Hematopoietic multipotent progenitor cell treated with erythropoietin and hydrocortisone succinate and interleukin-3 and kit ligand, for 6 days (in vitro differentiated cells): ENCODE measurements around the gene PLD3.
"Not testable (repeated sequence)": the region's sequence is repeated elsewhere in the genome, so short reads cannot be mapped to it uniquely, and the experiment has no call there.

Source experiments
- DNase-seq: peaks from one replicate; pipeline ENCODE4 v3.0.0-alpha.2; 2015

Gene PLD3

DNA sequence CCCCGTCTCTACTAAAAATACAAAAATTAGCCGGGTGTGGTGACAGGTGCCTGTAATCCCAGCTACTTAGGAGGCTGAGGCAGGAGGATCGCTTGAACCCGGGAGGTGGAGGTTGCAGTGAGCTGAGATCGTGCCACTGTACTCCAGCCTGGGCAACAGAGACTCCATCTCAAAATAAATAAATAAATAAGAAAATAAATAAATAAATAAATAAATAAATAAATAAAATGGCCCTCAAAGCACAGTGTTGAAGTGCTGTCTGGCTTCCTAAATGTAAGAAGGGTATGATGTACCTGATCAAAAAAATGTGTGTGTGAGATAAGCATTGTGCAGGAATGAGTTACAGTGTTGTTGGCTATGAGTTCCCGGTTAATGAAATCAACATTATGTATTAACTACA lies 15.4 kb upstream of the PLD3 start:
- DNase-seq = not testable (repeated sequence)

DNA sequence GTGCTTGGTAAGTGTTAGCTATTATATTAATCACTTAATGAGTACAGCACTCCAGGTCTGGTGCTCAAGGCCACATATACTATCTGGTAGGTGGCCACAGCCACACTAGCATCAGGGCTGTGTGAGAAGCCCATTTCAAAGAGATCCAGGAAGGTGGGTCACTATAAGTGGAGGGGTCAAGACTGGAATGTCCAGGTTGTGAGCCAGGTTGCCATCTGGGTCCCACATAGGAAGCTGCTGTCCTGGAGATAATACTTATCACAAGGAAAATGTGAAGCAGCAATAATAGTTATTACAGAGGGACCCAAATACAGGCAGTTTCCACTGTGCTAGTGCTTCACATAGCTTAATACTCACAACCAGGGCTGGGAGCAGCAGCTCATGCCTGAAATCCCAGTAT lies 13.4 kb upstream of the PLD3 start:
- DNase-seq = no peak

- DNase-seq = peak; percentile 35
Observed at GRCh38 chr19:40335855-40336600, 12.5 kb upstream of the PLD3 start.

DNA sequence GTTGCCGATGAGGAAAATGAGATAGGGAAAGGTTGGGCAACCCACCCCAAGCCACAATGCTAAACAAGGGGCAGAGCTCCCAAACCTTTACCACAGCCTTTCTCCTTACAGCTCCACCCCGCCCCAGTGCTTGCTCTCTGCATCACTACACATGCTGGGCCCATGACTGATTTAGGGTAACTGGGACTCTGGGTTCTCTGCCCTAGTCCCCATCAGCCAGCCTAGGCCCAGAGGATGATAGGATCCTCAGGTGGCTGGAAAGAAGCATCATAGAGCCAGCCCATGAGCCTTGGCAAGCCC lies 11.9 kb upstream of the PLD3 start:
- no peak for DNase-seq

- DNase-seq = no peak
Observed at GRCh38 chr19:40337107-40337506, 11.4 kb upstream of the PLD3 start.

GRCh38 chr19:40337594-40337993 lies 10.9 kb upstream of the PLD3 start:
- DNase-seq = no peak

DNA sequence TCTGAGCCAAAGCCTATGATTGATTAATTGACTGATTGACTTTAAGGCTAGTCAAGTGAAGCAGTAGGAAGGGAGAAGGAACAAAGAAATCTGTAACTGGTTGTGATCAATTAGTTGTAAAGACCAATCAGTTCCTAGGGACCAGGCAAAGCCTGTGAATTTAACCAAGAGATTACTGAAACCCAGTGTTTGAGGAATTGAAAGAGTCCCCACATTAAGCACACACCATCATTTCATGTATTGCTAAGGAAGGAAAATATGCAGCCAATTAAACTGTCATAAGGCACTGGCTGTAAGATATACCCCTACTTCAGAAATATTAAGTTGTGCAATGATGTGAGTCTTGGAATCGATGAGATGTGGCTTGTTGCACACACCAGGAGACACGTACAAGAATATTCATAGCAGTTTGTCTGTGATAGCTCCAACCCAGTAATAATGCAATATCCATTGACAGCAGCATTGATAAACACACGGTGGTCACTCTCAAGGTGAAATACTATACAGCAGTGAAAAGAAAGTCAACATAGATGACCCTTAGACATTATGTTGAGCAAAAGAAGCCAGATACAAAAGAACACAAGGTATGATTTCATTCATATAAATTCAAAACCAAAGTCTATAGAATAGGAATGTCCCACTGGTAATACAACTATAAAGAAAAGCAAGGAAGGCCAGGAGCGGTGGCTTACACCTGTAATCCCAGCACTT lies 9.3 kb upstream of the PLD3 start:
- no peak for DNase-seq

DNA sequence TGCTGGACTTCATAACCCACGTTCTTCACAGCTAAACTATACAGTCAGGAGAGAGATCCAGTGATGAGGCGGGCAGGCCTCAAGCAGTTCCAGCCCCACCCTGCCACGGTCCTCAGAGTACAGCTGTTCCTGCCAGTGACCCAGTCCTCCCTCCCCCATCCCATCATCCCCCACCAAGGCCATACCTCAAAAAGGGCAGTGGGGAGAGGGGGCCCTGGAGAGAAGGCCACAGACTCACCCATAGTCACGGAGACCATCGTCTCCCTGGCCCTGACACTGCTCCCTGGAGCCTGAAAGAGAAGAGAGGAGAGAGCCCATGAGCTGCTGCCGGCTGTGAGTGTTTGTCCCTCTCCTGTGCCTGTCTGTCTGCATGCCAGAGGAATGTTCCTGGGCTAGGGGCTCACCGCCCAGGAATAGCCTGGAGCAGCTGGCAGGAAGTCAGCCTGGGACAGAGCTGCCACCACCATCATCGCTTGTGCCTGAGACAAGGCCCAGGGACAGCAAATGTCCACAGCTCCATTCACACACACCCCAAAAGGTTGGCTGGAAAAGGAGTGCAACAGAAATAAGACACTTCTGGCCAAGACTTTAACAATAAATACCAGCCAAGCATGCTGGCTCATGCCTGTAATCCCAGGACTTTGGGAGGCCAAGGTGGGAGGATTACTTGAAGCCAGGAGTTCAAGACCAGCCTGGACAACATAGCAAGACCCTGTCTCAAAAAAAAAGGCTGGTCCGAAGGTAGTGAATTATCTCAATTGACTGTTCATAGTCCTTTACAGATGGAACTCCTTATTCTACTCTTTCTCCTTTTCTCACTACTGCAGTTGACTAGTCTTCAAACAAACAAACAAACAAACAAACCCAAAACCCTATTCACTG lies 6.7 kb upstream of the PLD3 start:
- no peak for DNase-seq

DNA sequence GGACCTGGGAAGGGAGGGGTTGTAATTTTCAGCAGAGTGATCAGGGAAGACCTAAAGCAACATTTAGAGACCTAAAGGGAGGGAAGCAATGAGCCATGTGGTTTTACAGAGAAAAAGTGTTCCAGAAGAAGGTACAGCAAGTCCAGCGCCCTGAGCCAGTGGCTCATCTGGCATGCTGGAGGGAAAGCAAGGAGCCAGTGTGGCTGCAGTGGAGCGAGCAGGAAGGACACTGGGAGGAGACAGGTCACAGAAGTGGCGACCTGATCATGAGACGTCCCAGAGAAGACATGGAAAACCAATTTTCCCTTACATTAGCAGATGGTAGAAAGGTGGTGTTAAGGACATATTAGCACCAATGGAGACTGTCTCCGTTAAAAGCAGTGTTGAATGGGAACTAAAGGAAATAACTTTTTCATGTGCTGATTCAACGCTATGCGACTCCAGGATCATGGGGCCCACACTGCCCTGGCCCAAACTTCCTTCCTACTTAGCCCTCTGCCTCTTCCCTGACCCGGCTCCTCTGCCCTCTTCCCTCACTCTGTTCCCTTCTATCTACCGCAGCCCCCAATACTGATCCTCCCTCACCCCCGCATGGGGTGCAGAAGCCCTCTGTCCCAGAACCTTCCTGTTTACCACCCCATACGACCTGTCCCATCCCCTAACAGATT lies 5.7 kb upstream of the PLD3 start:
- no peak for DNase-seq

- no peak for DNase-seq
Observed at GRCh38 chr19:40344422-40344821, 4.1 kb upstream of the PLD3 start.

DNA sequence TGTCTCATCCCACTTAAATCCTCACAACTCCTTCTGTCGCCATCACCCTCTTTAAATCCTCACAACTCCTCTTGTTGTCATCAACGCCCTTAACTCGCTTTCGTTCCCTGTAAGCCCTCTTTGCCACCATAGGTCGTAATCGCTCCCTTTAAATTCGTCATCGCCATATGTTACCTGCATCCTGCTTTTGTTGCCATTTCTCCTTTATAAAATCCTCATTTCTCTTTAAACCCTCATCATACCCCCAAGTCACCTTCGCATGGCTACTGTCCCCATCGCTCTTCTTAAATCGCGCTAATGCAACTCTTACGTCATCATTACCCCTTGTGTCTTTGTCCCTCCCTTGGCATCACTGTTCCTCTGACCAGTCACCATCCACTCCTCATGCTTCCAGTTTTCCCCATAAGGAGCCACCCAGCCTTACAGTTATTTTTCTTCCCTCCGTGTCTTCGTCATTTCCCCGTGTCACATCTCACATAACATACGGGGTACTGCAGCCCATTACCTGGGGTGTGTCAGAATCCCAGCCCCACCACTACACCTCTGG lies 539 bp downstream of the PLD3 start:
- peak; percentile 61 for DNase-seq

DNA sequence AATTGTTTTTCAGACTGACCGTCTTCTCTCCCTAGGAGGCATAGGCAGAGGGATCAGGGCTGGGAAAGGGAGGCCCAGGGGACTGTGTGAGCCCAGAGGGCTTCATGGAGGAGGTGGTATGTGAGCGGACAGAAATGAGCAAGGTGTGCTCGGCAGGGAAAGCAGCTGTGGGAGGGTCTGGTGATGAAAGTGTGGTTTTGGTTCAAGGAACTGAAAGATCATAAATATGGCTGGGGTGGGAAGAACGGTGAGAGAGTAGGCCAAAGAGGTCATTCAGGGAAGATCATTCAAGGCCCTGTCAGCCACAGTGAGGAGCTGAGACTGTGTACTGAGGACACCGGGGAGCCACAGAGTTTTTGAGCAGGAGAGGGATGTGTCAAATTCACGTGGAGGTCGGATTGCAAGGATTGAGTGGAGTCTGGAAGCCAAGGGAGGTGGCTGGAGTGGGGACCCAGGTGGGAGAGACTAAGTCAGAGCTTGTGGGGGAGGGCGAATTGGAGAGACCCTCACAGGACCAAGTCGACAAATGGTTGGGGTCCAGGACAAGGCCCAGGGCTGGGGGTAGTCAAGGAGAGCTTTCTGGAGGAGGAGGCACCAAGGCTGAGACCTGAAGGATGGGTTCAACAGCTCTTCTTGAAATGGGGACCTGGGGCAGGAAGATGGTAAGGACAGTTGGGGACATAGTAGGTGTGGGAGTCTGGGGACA lies 7.6 kb downstream of the PLD3 start:
- DNase-seq = no peak

- no peak for DNase-seq
Observed at GRCh38 chr19:40356681-40357595, 8.4 kb downstream of the PLD3 start.

- no peak for DNase-seq
Observed at GRCh38 chr19:40357640-40358039, 9.1 kb downstream of the PLD3 start.

- DNase-seq = peak; percentile 64
Observed at GRCh38 chr19:40358773-40359172, 10.3 kb downstream of the PLD3 start.

DNA sequence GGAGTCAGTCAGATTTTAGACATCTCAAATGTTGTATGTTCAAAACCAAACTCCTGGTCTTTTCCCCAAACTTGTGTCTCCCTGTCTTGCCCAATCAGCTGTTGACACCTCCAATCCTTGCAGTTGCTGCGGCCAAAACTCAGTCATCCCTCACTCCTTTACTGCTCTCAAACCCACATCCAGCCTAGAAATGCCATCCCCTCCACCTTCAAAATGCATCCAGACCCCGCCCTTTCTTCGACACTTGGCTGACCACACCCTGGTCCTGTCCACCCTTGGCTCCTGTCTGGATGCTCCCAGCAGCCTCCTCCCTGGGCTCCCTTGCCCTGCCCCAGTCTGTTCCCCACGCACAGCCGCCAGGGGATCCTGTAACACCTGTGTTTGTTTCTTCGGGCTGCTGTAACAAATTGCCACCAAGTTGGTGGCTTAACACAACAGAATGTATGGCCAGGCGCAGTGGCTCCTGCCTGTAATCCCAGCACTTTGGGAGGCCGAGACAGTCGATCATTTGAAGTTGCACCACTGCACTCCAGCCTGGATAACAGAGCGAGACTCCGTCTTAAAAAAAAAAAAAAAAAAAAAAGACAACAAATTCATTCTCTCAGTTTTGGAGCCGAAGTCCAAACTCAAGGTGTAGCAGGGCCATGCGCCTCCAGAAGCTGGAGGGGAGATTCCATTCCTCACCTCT lies 11.7 kb downstream of the PLD3 start:
- DNase-seq = no peak

DNA sequence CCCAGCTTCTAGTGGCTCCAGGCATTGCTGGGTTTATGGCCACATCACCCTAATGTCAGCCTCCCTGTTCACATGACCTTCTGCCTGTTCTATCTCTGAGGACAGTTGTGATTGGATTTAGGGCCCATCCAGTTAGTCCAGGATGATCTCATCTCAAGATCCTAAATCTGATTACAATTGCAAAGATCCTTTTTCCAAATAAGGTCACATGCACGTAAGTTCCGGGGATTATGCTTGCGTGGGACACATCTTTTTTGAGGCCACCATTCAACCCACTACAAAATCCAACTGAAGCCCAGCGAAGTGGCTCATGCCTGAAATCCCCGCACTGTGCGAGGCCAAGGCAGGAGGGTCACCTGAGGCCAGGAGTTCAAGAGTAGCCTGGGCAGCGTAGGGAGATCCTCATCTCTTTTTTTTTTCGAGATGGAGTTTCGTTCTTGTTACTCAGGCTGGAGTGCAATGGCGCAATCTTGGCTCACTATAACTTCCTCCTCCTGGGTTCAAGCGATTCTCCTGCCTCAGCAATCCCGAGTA lies 12.3 kb downstream of the PLD3 start:
- no peak for DNase-seq

- no peak for DNase-seq
Observed at GRCh38 chr19:40362160-40362559, 13.7 kb downstream of the PLD3 start.

DNA sequence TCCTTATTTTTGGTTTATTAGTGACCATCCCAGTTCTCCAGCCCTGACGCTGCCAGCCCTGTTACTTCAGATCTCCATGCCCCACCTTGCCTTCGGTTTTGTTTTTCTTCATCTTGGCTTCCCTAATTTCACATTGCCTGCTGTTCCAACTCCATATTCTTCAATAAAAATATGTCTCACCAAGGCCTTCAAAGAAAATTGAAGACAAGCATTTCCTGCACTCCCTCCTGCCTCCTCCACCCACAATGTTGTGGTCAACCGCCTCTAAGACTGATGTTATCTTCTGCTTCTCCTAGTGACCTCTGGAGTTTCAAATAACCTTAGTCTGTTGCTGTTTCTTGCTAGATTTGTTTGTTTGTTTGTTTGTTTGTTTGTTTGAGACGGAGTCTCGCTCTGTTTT lies 14.6 kb downstream of the PLD3 start:
- peak; percentile 78 for DNase-seq

GRCh38 chr19:40365010-40365409 lies 16.5 kb downstream of the PLD3 start:
- DNase-seq = no peak
